Medulla oblongata (tissue), 1 donor: ENCODE results near the gene LDHAL6B.
A peak's percentile ranks its signal among the peaks of the same experiment; 100 is the strongest.

Experiments used
- DNase-seq: peaks from one replicate; pipeline ENCODE4 v3.0.0-alpha.2; 2015; ENCODE audit errors: extremely low spot score

The LDHAL6B gene

GRCh38 chr15:59177317-59177660, 29.4 kb upstream of the LDHAL6B start:
- DNase-seq = peak; percentile 85

GRCh38 chr15:59178151-59178695, 28.4 kb upstream of the LDHAL6B start:
- no peak for DNase-seq

GRCh38 chr15:59179717-59180116, 26.9 kb upstream of the LDHAL6B start:
- no peak for DNase-seq

GRCh38 chr15:59180945-59181600, 25.6 kb upstream of the LDHAL6B start:
- peak; percentile 22 for DNase-seq

GRCh38 chr15:59185725-59186124, 20.9 kb upstream of the LDHAL6B start:
- DNase-seq = peak; percentile 50

- no peak for DNase-seq
These were observed 20.1 kb upstream of the LDHAL6B start for GRCh38 chr15:59186501-59186900.

GRCh38 chr15:59189241-59189640, 17.4 kb upstream of the LDHAL6B start:
- DNase-seq = no peak

GRCh38 chr15:59190291-59190690, 16.4 kb upstream of the LDHAL6B start:
- DNase-seq = no peak

- no peak for DNase-seq
These were observed 14.8 kb upstream of the LDHAL6B start for GRCh38 chr15:59191855-59192237.

GRCh38 chr15:59194639-59195325, 11.9 kb upstream of the LDHAL6B start:
- no peak for DNase-seq

- no peak for DNase-seq
These were observed 10.2 kb upstream of the LDHAL6B start for GRCh38 chr15:59196416-59196815.

- DNase-seq = no peak
These were observed 9.2 kb upstream of the LDHAL6B start for GRCh38 chr15:59197454-59197853.

- no peak for DNase-seq
These were observed 6.8 kb upstream of the LDHAL6B start for GRCh38 chr15:59199626-59200465.

GRCh38 chr15:59200560-59200959, 6.1 kb upstream of the LDHAL6B start:
- DNase-seq = no peak

GRCh38 chr15:59203008-59203407, 3.6 kb upstream of the LDHAL6B start:
- DNase-seq = peak; percentile 38

GRCh38 chr15:59203657-59204056, 3.0 kb upstream of the LDHAL6B start:
- DNase-seq = peak; percentile 23

- DNase-seq = no peak
These were observed 612 bp upstream of the LDHAL6B start for GRCh38 chr15:59205839-59206622.

GRCh38 chr15:59208613-59209249, 2.1 kb downstream of the LDHAL6B start:
- DNase-seq = no peak

- DNase-seq = no peak
These were observed 3.5 kb downstream of the LDHAL6B start for GRCh38 chr15:59210186-59210585.

- no peak for DNase-seq
These were observed 10.3 kb downstream of the LDHAL6B start for GRCh38 chr15:59216911-59217310.

- no peak for DNase-seq
These were observed 11.3 kb downstream of the LDHAL6B start for GRCh38 chr15:59217876-59218498.
